ENCODE data around the gene PSMD9.

Gene PSMD9

DNA sequence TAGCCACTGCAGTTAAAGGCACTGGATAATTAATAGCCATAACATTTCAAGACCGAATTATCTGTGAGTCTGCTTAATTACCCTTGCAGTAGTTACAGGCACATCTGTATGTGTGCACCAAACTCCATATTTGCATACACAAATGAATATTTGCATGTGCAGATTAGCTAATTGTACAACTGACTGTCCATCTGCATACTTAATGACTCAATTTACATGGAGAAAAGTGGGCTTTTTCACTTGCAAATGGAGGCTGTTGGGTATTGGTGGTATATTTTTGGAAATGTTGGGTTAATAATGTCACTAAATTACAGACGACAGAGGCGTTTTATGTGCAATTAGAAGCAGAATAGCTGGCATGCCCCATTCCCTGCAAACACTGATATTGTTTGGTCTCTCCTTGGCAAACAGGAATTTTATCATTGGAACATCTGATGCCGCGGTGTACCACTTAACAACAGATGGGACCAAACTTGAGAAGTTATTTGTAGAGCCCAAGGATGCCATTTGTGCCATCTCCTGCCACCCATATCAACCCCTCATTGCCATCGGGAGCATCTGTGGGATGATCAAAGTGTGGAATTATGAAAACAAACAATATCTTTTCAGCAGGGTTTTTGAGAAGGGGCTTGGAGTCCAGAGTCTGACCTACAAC lies 69.4 kb downstream of the PSMD9 start:
- no peak for DNase-seq

DNA sequence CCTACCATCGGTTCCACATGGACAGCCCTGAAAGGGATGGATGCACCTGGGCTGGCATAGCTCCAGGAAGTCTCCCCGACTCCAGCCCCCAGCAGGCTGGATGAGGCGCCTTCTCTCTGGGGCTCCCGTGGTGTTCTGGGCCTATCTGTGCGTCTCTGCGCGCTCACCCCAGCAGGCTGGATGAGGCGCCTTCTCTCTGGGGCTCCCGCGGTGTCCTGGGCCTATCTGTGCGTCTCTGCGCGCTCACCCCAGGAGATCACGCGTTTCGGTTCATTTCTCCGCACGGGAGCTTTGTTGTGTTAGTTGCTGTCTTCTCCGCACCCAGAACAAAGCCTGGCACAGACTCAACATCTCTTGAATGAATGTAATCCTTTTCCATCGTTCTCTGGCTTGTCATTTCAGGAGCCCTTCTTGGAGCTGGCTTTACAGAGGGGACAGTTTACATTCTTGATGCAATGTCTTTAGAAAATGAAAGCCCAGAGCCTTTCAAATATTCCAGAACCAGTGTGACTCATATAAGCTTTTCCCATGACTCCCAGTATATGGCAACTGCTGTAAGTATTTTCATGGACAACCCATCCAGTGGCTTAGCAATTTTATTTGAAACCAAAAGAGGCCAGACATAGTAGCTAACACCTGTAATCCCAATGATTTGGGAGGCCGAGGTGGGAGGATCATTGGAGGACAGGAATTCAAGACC lies 70.1 kb downstream of the PSMD9 start:
- no peak for DNase-seq

DNA sequence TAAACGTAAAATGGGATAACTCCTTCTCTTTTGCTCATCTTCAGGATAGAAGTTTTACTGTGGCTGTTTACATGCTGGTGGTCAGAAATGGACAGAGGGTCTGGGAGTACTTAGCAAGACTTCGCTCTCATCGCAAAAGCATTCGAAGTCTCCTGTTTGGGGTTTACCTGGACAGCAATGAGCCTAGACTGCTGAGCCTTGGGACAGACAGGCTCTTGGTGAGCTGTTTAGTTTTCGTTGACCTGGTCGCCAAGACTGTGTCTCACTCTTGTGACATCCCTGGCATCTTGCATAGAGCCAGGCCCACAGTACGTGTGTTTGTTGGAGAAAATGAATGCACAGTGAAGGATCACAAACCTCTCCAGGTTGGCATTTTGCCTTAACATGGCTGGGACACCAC lies 72.0 kb downstream of the PSMD9 start:
- DNase-seq = no peak

DNA sequence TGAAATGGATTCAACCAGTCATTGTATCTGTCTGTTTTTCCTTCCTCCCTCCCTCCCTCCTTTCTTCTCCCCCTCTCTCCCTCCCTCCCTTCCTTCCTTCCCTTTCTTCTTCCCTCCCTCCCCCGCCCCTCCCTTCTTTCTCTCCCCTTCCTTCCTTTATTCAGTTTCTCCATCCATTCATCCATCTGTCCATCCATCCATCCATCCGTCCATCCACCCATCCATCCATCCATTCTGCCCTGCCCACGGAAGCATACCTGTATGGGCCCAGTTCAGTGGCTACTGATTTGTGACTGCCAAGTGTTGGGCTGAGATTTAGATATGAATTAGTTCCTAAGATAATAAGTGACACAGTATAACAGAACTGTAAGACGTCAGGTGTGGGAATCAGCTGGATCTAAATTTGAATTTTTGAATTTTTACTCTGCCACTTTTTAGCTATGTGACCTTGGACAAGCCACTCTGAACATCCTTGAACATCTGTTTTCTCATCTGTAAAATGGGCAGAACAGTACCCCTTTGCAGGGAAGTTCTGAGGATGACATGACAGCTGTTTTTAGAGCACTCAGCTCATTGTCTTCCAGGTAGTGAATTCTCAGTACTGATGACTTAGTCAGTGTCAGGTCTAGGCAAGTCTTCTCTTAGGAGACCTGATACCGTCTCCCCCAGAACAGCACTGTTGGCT lies 72.7 kb downstream of the PSMD9 start:
- no peak for DNase-seq

DNA sequence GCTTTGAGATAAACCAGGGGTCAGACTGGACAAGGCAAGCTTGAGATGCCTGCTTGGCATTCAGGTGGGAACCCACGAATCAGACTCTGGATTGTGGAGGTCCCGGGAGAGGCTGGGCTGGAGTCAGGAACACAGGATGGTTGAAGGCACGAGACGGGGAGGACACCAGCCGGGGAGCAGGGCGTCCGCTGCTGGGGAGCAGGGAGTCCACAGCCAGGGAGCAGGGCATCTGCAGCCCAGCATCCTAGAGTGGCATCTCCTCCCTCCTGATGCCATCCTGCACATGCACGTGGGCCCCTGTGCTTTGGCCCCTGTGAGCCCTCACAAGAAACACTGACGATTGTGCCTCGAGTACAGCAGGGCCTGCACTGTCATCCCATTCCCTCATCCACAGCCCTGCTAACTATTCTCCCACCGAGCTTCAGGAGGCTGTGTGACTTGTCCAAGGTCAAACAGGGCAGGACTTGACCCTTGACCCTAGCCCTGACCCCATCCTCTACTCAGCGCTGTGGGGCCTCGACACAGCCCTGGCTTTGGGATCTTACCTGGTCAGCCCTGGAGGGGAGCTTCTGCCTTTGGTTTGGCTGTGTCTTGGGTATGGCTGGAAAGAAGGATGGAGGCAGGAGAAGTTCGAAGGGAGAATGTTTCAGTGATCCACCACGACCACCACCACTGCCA lies 74.9 kb downstream of the PSMD9 start:
- DNase-seq = no peak

DNA sequence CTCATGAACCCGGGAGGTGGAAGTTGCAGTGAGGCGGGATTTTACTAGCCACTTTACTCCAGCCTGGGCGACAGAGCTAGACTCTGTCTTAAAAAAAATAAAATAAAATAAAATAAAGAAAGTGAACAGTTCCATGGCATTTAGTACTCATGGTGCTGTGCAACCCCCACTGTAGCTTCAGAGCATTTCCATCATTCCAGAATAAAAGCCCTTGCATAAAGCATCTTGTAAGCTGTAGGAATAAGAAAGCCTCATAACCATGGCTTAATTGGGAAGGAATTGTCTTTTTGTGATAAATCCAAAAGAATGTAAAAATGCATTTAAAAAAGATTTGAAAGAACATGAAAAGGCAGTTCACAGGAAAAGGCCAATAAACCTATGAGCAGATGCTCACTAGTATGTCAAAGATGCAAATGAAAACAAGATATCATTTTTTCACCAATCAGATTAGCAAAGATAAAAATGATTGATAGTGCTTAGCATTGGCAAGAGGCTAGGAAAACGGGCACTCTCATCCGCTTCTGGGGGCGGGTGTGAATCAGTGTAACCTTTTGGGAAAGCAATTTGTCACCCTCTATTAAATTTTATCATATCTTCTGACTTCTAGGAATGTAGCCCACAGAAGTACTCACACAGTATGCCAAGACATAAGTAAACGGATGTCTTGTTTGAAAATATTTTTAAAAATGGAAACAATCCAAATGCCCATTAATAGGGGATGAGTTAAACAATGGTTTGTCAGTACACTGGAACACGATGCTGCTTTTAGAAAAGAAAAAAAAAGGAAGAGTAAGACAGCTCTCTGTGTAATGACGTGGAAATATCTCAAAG lies 76.4 kb downstream of the PSMD9 start:
- DNase-seq = no peak

DNA sequence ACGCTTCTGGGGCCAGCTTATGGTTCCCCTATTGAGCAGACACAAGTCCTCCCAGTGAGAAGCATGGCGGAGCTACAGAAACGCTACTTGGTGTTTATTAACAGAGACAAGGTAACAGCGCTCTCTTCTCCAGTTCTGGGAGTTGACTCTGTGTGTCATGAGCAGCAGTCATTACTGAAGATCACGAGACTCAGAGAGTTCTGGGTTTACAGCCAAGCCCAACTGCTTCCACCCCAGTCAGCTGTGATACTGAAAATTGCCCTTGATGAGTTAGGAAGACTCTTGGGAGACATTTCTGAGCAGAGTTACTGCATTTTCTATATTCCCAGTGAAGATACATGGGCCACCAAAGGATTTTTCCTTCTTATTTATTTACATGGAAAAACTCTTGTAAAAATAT lies 78.4 kb downstream of the PSMD9 start:
- DNase-seq = no peak
